Peyer's patch (tissue), 4 donors: ENCODE results near the gene KCTD8. TPM values are rescaled to one million over a fixed set of nuclear protein-coding genes. Genes with fewer than 3 reads are reported as not detected.

Source experiments
- DNase-seq, 3 donors: peaks; one replicate each; pipeline ENCODE4 v3.0.0-alpha.2; 2017 to 2019
- H3K27ac ChIP-seq, 4 donors: fragments of 200-600 bp; sonication (generic); one replicate each; pipeline ENCODE4 v1.5.1; 2016 to 2019
- H3K27me3 ChIP-seq, 2 donors: fragments of 200-600 bp; sonication (generic); one replicate each; pipeline ENCODE4 v1.5.1; 2019
- H3K36me3 ChIP-seq, 3 donors: fragments of 200-600 bp; sonication (generic); one replicate each; pipeline ENCODE4 v1.5.1; 2016 to 2019
- H3K4me1 ChIP-seq, 4 donors: fragments of 200-600 bp; sonication (generic); one replicate each; pipeline ENCODE4 v1.5.1; 2016 to 2019
- H3K4me3 ChIP-seq, 4 donors: fragments of 200-600 bp; sonication (generic); 1 replicate in 3 of 4; 2 replicates in 1 of 4; pipeline ENCODE4 v1.5.1; 2016 to 2019; ENCODE audit warnings: mild to moderate bottlenecking in 1 of 4
- H3K9me3 ChIP-seq, 4 donors: fragments of 200-600 bp; sonication (generic); one replicate each; pipeline ENCODE4 v1.5.1; 2016 to 2019; ENCODE audit warnings: mild to moderate bottlenecking in 1 of 4
- CTCF ChIP-seq, 6 experiments: fragments of 450-650 bp in 4 of 6; fragments of 200-600 bp in 2 of 6; sonication (generic) in 1 of 6; IDR thresholded peaks; one replicate each; pipeline ENCODE4 v1.5.1; 2017 to 2019; ENCODE audit warnings: antibody characterized with exemption in 6 of 6, mild to moderate bottlenecking in 3 of 6, moderate library complexity in 1 of 6
- POLR2A ChIP-seq, 2 donors: fragments of 450-650 bp; IDR thresholded peaks; one replicate each; pipeline ENCODE4 v1.5.1; 2017; ENCODE audit warnings: antibody characterized with exemption in 2 of 2, mild to moderate bottlenecking in 2 of 2, moderate library complexity in 2 of 2
- total RNA-seq, 4 donors: library from RNA; depleted of rRNA; stranded (reverse); fragments of >200 nt; gene quantifications; one replicate each; pipeline ENCODE4 v1.1.0, GENCODE V29; 2016

The KCTD8 gene
- total RNA-seq, 4 donors from 2014 or later: not detected

GRCh38 chr4:44320833-44321232 is 127.8 kb downstream of the KCTD8 start:
- Histone ChIP-seq H3K9me3 (no peaks in the 10 kb centered on the region), H3K4me3 (no peak overlapping the region), H3K36me3 (no peaks in the 10 kb centered on the region), H3K27ac (no peak overlapping the region), H3K4me1 (no peaks in the 10 kb centered on the region), H3K27me3 (no peaks in the 10 kb centered on the region)
- DNase-seq: no peak
- TF ChIP-seq CTCF (IDR thresholded peaks at IDR 0.05) (no peak), POLR2A (IDR thresholded peaks at IDR 0.05) (no peak)

GRCh38 chr4:44319129-44319528 is 129.5 kb downstream of the KCTD8 start:
- H3K36me3 ChIP-seq: no peaks in the 10 kb centered on the region
- DNase-seq: no peak
- no peak overlapping the region for H3K27ac ChIP-seq
- no peaks in the 10 kb centered on the region for H3K9me3 ChIP-seq
- TF ChIP-seq CTCF (IDR thresholded peaks at IDR 0.05) (no peak), POLR2A (IDR thresholded peaks at IDR 0.05) (no peak)
- H3K4me1 ChIP-seq: no peaks in the 10 kb centered on the region
- H3K27me3 ChIP-seq: no peaks in the 10 kb centered on the region
- no peak overlapping the region for H3K4me3 ChIP-seq

- TF ChIP-seq CTCF (IDR thresholded peaks at IDR 0.05) (no peak), POLR2A (IDR thresholded peaks at IDR 0.05) (no peak)
- Histone ChIP-seq H3K27me3 (no peaks in the 10 kb centered on the region), H3K4me3 (no peak overlapping the region), H3K4me1 (no peaks in the 10 kb centered on the region), H3K36me3 (no peaks in the 10 kb centered on the region), H3K9me3 (no peaks in the 10 kb centered on the region), H3K27ac (no peak overlapping the region)
- DNase-seq: no peak
These were observed 134.9 kb downstream of the KCTD8 start for GRCh38 chr4:44313702-44314101.

GRCh38 chr4:44287505-44287904 is 161.1 kb downstream of the KCTD8 start:
- no peak overlapping the region for H3K4me3 ChIP-seq
- no peak for DNase-seq
- H3K36me3 ChIP-seq: no peaks in the 10 kb centered on the region
- no peaks in the 10 kb centered on the region for H3K27me3 ChIP-seq
- no peak overlapping the region for H3K27ac ChIP-seq
- H3K4me1 ChIP-seq: no peaks in the 10 kb centered on the region
- TF ChIP-seq POLR2A (IDR thresholded peaks at IDR 0.05) (no peak), CTCF (IDR thresholded peaks at IDR 0.05) (no peak)
- no peaks in the 10 kb centered on the region for H3K9me3 ChIP-seq

GRCh38 chr4:44279469-44279868 is 169.1 kb downstream of the KCTD8 start:
- H3K36me3 ChIP-seq: no peaks in the 10 kb centered on the region
- TF ChIP-seq CTCF (IDR thresholded peaks at IDR 0.05): no peak
- no peak for TF ChIP-seq POLR2A (IDR thresholded peaks at IDR 0.05)
- H3K27ac ChIP-seq: no peak overlapping the region
- no peaks in the 10 kb centered on the region for H3K27me3 ChIP-seq
- no peaks in the 10 kb centered on the region for H3K4me1 ChIP-seq
- H3K9me3 ChIP-seq: no peaks in the 10 kb centered on the region
- DNase-seq: no peak
- no peak overlapping the region for H3K4me3 ChIP-seq

GRCh38 chr4:44279066-44279465 is 169.5 kb downstream of the KCTD8 start:
- DNase-seq: no peak
- Histone ChIP-seq H3K27ac (no peak overlapping the region), H3K36me3 (no peaks in the 10 kb centered on the region), H3K4me3 (no peak overlapping the region), H3K4me1 (no peaks in the 10 kb centered on the region), H3K27me3 (no peaks in the 10 kb centered on the region), H3K9me3 (no peaks in the 10 kb centered on the region)
- TF ChIP-seq POLR2A (IDR thresholded peaks at IDR 0.05) (no peak), CTCF (IDR thresholded peaks at IDR 0.05) (no peak)
